H1 (cell line): ENCODE data around the gene EPN2.
"Not testable (repeated sequence)": the region's sequence is repeated elsewhere in the genome, so short reads cannot be mapped to it uniquely, and the experiment has no call there.

Source experiments
- BCL11A ChIP-seq, 2 experiments: IDR thresholded peaks; one replicate each; pipeline ENCODE4 v1.6.1; 2011; ENCODE audit warnings: low read depth in 2 of 2, low read length in 2 of 2, mild to moderate bottlenecking in 2 of 2
- CHD2 ChIP-seq: IDR thresholded peaks from 2 replicates; pipeline ENCODE4 v1.6.1; 2012; ENCODE audit warnings: low read length, improper control_type of control experiment
- CREB1 ChIP-seq: IDR thresholded peaks from 2 replicates; pipeline ENCODE4 v1.6.1; 2012; ENCODE audit warnings: inconsistent platforms
- CTCF ChIP-seq, 3 experiments: IDR thresholded peaks; 1 replicate in 2 of 3; 2 replicates in 1 of 3; pipeline versions ENCODE4 v1.5.1 to v1.6.1; 2011; ENCODE audit warnings: low read length in 3 of 3, mild to moderate bottlenecking in 3 of 3, inconsistent platforms in 2 of 3, low read depth in 1 of 3, moderate library complexity in 1 of 3; ENCODE audit not compliant: insufficient read depth in 1 of 3; ENCODE audit errors: control extremely low read depth in 1 of 3
- HDAC2 ChIP-seq, 2 experiments: fragments of 300-600 bp in 1 of 2; sonication (generic) in 1 of 2; IDR thresholded peaks; 2 replicates each; pipeline ENCODE4 v1.6.1; 2011 to 2012; ENCODE audit warnings: low read depth in 2 of 2, low read length in 2 of 2, mild to moderate bottlenecking in 2 of 2, moderate library complexity in 2 of 2, borderline replicate concordance in 1 of 2, inconsistent platforms in 1 of 2
- POLR2A ChIP-seq, 2 experiments: IDR thresholded peaks; 1 replicate in 1 of 2; 2 replicates in 1 of 2; pipeline ENCODE4 v1.6.1; 2011; ENCODE audit warnings: low read depth in 2 of 2, low read length in 2 of 2, mild to moderate bottlenecking in 2 of 2; ENCODE audit errors: control extremely low read depth in 1 of 2
- RXRA ChIP-seq: IDR thresholded peaks from 2 replicates; pipeline ENCODE4 v1.6.1; 2011; ENCODE audit warnings: low read depth, mild to moderate bottlenecking, low read length, moderate library complexity; ENCODE audit not compliant: insufficient read depth
- SIX5 ChIP-seq: IDR thresholded peaks from 2 replicates; pipeline ENCODE4 v1.6.1; 2011; ENCODE audit warnings: mild to moderate bottlenecking, low read depth, low read length
- TCF12 ChIP-seq: IDR thresholded peaks from 2 replicates; pipeline ENCODE4 v1.6.1; 2011; ENCODE audit warnings: low read depth, mild to moderate bottlenecking, low read length

- TF ChIP-seq CTCF (IDR thresholded peaks at IDR 0.05; ENCODE audit: control extremely low read depth in 1 of 3, insufficient read depth in 1 of 3, low read depth in 1 of 3, low read length in 3 of 3); TCF12; CHD2; POLR2A (IDR thresholded peaks at IDR 0.05; ENCODE audit: control extremely low read depth in 1 of 2, low read depth in 2 of 2, low read length in 2 of 2); BCL11A (IDR thresholded peaks at IDR 0.05; ENCODE audit: low read depth in 2 of 2, low read length in 2 of 2); CREB1; HDAC2 (IDR thresholded peaks at IDR 0.05; ENCODE audit: borderline replicate concordance in 1 of 2, low read depth in 2 of 2, low read length in 2 of 2); SIX5; RXRA: not testable (repeated sequence)
Observed at GRCh38 chr17:19226610-19227588, 10.3 kb upstream of the EPN2 start.
